Gastroesophageal sphincter (tissue), 4 donors: ENCODE results near the gene TPST1. TPM values are rescaled to one million over a fixed set of nuclear protein-coding genes. Genes with fewer than 3 reads are reported as not detected.

Experiments used
- ATAC-seq: fragments of 150-250 bp; one replicate; pipeline ENCODE4 v1.9.1; 2016; ENCODE audit warnings: mild to moderate bottlenecking, moderate library complexity
- H3K27ac ChIP-seq, 4 donors: fragments of 200-600 bp; sonication (generic) in 3 of 4; 1 replicate in 3 of 4; 2 replicates in 1 of 4; pipeline ENCODE4 v1.5.1; 2016 to 2019
- H3K27me3 ChIP-seq: fragments of 200-600 bp; sonication (generic); one replicate; pipeline ENCODE4 v1.5.1; 2019
- H3K36me3 ChIP-seq, 2 donors: fragments of 200-600 bp; sonication (generic); one replicate each; pipeline ENCODE4 v1.5.1; 2019; ENCODE audit warnings: control low read depth in 1 of 2
- H3K4me1 ChIP-seq, 3 donors: fragments of 200-600 bp; sonication (generic); 1 replicate in 2 of 3; 2 replicates in 1 of 3; pipeline ENCODE4 v1.5.1; 2016 to 2019; ENCODE audit warnings: control low read depth in 2 of 3
- H3K4me3 ChIP-seq, 2 donors: fragments of 200-600 bp; sonication (generic); one replicate each; pipeline ENCODE4 v1.5.1; 2019; ENCODE audit warnings: mild to moderate bottlenecking in 1 of 2, moderate library complexity in 1 of 2
- H3K9me3 ChIP-seq, 3 donors: fragments of 200-600 bp; sonication (generic); one replicate each; pipeline ENCODE4 v1.5.1; 2017 to 2019; ENCODE audit warnings: control low read depth in 2 of 3
- EP300 ChIP-seq: sonication (generic); formaldehyde crosslinking; IDR thresholded peaks from one replicate; pipeline ENCODE4 v1.6.1; 2017; ENCODE audit warnings: antibody characterized with exemption, mild to moderate bottlenecking
- POLR2A ChIP-seq, 2 donors: fragments of 450-650 bp; IDR thresholded peaks; one replicate each; pipeline ENCODE4 v1.6.1; 2017; ENCODE audit warnings: antibody characterized with exemption in 2 of 2, mild to moderate bottlenecking in 2 of 2, moderate library complexity in 1 of 2
- POLR2AphosphoS5 ChIP-seq: sonication (generic); formaldehyde crosslinking; IDR thresholded peaks from one replicate; pipeline ENCODE4 v1.6.1; 2017; ENCODE audit warnings: antibody characterized with exemption
- WGBS, 2 donors: methylation state at CpG; one replicate each; pipeline ENCODE4 v1.1.5; 2018; ENCODE audit warnings: low coverage in 1 of 2; 5-methylcytosine and 5-hydroxymethylcytosine counted together
- total RNA-seq, 4 donors: library from RNA; depleted of rRNA; stranded (reverse); fragments of >200 nt; gene quantifications; one replicate each; pipeline ENCODE4 v1.1.0, GENCODE V29; 2016
- TF ChIP-seq, protein P1 (sequence below), 4 experiments: fragments of 200-600 bp in 2 of 4; fragments of 450-650 bp in 2 of 4; sonication (generic) in 1 of 4; IDR thresholded peaks; one replicate each; pipeline ENCODE4 v1.5.1; 2017 to 2019; ENCODE audit warnings: antibody characterized with exemption in 4 of 4, mild to moderate bottlenecking in 2 of 4, moderate library complexity in 2 of 4

The TPST1 gene
- total RNA-seq, 4 donors from 2014 or later = 11.0 to 25.3 (median 19.8) TPM

DNA sequence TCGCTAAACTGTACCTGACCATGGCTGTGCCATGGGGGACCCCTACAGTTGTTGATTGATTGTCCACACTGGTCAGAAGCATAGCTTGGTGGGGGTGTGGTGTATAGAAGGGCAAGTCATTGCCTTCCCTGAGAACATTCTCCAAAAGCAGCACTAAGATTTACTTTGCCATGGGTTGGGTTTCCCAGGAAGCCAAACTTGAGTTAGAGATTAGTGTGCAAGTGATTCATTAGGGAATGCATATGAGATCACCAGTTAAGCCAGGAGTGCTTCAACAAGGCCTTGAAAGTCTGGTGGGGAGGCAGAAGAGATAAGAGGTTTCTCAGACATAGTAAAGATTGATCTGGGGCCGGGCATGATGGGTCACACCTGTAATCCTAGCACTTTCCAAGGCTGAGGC is 21.4 kb upstream of the TPST1 start:
- H3K36me3 ChIP-seq = no peaks in the 10 kb centered on the region
- WGBS, 2 donors = 100% methylated on average over 1 of the region's 2 CpGs
- H3K27me3 ChIP-seq = no peaks in the 10 kb centered on the region
- no peak for TF ChIP-seq EP300
- TF ChIP-seq, protein P1, sequence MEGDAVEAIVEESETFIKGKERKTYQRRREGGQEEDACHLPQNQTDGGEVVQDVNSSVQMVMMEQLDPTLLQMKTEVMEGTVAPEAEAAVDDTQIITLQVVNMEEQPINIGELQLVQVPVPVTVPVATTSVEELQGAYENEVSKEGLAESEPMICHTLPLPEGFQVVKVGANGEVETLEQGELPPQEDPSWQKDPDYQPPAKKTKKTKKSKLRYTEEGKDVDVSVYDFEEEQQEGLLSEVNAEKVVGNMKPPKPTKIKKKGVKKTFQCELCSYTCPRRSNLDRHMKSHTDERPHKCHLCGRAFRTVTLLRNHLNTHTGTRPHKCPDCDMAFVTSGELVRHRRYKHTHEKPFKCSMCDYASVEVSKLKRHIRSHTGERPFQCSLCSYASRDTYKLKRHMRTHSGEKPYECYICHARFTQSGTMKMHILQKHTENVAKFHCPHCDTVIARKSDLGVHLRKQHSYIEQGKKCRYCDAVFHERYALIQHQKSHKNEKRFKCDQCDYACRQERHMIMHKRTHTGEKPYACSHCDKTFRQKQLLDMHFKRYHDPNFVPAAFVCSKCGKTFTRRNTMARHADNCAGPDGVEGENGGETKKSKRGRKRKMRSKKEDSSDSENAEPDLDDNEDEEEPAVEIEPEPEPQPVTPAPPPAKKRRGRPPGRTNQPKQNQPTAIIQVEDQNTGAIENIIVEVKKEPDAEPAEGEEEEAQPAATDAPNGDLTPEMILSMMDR (IDR thresholded peaks at IDR 0.05) = no peak
- ATAC-seq = no peak
- no peaks in the 10 kb centered on the region for H3K4me1 ChIP-seq
- H3K4me3 ChIP-seq = no peak overlapping the region
- no peak overlapping the region for H3K27ac ChIP-seq
- H3K9me3 ChIP-seq = no peaks in the 10 kb centered on the region

DNA sequence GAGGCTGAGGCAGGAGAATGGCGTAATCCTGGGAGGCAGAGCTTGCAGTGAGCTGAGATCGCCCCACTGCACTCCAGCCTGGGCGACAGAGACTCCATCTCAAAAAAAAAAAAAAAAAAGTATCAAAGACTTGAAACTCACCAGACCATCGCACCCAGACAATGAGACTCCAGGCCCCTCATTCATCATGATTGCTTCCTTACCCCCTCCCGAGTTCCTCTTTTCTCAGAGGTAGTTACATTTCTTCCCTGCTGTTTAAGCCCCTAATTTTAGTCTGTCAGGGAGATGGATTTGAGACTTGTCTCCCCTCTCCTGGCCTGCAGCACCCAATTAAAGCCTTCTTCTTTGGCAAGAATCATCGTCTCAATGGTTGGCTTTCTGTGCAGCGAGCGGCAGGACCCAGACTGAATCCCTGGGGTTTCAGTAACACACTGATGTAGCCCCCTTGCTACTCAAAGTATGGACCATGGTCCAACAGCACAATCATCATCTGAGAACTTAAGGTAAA is 19.4 kb upstream of the TPST1 start:
- TF ChIP-seq EP300 (no peak), POLR2A (IDR thresholded peaks at IDR 0.05) (no peak), POLR2AphosphoS5 (no peak)
- TF ChIP-seq, protein P1 (IDR thresholded peaks at IDR 0.05) = no peak
- Histone ChIP-seq H3K4me3 (no peak overlapping the region), H3K36me3 (no peaks in the 10 kb centered on the region), H3K4me1 (no peaks in the 10 kb centered on the region), H3K27ac (no peak overlapping the region), H3K9me3 (no peaks in the 10 kb centered on the region), H3K27me3 (no peaks in the 10 kb centered on the region)
- 84 to 88% methylated on average over 4 to 5 of the region's 8 CpGs for WGBS, 2 donors
- no peak for ATAC-seq

DNA sequence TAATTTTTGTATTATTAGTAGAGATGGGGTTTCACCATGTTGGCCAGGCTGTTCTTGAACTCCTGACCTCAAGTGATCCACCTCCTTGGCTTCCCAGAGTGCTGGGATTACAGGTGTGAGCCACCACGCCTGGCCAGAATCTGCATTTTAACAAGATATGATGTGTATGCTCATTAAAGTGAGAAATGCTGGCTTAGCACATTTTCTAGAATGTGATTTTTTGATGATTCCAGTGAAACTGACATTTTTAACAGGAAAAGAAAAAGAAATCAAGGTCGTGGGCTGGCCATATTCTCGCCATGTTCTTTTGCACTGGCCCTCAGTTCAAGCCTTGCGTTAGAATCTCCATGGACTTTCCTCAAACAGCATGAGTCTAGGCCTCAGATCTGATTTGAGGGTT is 18.1 kb upstream of the TPST1 start:
- H3K4me1 ChIP-seq = no peaks in the 10 kb centered on the region
- no peak overlapping the region for H3K4me3 ChIP-seq
- no peaks in the 10 kb centered on the region for H3K9me3 ChIP-seq
- H3K27me3 ChIP-seq = no peaks in the 10 kb centered on the region
- 90% methylated on average over 3 to 4 of the region's 4 CpGs for WGBS, 2 donors
- TF ChIP-seq EP300 (no peak), POLR2AphosphoS5 (no peak), POLR2A (IDR thresholded peaks at IDR 0.05) (no peak)
- TF ChIP-seq, protein P1 (IDR thresholded peaks at IDR 0.05) = no peak
- H3K36me3 ChIP-seq = no peaks in the 10 kb centered on the region
- no peak for ATAC-seq
- H3K27ac ChIP-seq = no peak overlapping the region

DNA sequence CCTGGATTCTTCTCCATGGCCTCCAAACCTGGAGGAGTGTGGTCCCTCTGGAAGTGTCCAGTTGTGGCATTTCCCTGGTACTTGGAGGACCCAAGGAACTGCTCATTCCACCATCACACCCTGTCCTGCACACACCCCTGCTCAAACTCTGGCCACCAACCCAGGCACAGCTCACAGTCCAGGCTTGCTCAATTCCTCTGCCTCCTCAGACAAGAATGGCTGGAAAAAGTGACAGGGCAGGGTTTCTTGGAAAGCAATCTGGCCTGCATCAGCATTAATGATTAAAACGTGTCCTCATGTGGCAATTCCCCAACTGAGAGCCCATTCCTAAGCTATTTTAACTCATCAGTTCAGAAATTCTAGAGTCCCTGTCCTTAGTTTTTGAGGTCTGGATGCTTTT is 17.2 kb upstream of the TPST1 start:
- H3K4me1 ChIP-seq = no peaks in the 10 kb centered on the region
- peak overlapping the region in 1 of 4 donors; percentile 54 for H3K27ac ChIP-seq
- 11 to 17% methylated on average over 1 of the region's 1 CpG for WGBS, 2 donors
- TF ChIP-seq, protein P1 (IDR thresholded peaks at IDR 0.05) = no peak
- TF ChIP-seq EP300 (no peak), POLR2A (IDR thresholded peaks at IDR 0.05) (no peak), POLR2AphosphoS5 (no peak)
- H3K27me3 ChIP-seq = no peaks in the 10 kb centered on the region
- no peaks in the 10 kb centered on the region for H3K9me3 ChIP-seq
- H3K36me3 ChIP-seq = no peaks in the 10 kb centered on the region
- ATAC-seq = peak; percentile 93
- H3K4me3 ChIP-seq = no peak overlapping the region

DNA sequence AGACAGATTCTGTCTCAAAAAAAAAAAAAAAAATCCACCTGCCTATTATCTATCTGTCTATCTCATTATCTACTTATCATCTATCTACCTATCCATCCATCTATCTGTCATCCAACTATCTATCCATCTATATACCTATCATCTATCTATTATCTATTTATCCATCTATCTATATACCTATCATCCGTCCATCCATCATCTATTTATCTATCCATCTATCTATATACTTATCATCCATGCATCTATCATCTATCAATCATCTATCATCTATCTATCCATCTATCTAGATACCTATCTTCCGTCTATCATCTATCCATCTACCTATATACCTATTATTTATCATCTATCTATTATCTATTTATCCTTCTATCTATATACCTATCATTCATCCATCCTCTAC is 16.5 kb upstream of the TPST1 start:
- Histone ChIP-seq H3K9me3 (no peaks in the 10 kb centered on the region), H3K27me3 (no peaks in the 10 kb centered on the region), H3K36me3 (no peaks in the 10 kb centered on the region), H3K4me1 (no peaks in the 10 kb centered on the region), H3K27ac (no peak overlapping the region), H3K4me3 (no peak overlapping the region)
- 95 to 96% methylated on average over 2 of the region's 2 CpGs for whole genome bisulfite sequencing, 2 donors
- TF ChIP-seq, protein P1 (IDR thresholded peaks at IDR 0.05) = no peak
- TF ChIP-seq POLR2A (IDR thresholded peaks at IDR 0.05) (no peak), POLR2AphosphoS5 (no peak), EP300 (no peak)
- no peak for ATAC-seq
